ENCODE data around the gene HCK.
"Not testable (repeated sequence)": the region's sequence is repeated elsewhere in the genome, so short reads cannot be mapped to it uniquely, and the experiment has no call there.

The HCK gene

GRCh38 chr20:32029561-32029960 is 22.5 kb upstream of the HCK start:
- DNase-seq = no peak

- DNase-seq = peak; percentile 39
Observed at GRCh38 chr20:32031007-32031958, 20.8 kb upstream of the HCK start.

GRCh38 chr20:32033316-32033715 is 18.7 kb upstream of the HCK start:
- no peak for DNase-seq

GRCh38 chr20:32033721-32034120 is 18.3 kb upstream of the HCK start:
- not testable (repeated sequence) for DNase-seq

- no peak for DNase-seq
Observed at GRCh38 chr20:32034581-32035425, 17.2 kb upstream of the HCK start.

GRCh38 chr20:32035426-32035779 is 16.6 kb upstream of the HCK start:
- no peak for DNase-seq

GRCh38 chr20:32036252-32036651 is 15.8 kb upstream of the HCK start:
- no peak for DNase-seq

- no peak for DNase-seq
Observed at GRCh38 chr20:32036716-32037485, 15.1 kb upstream of the HCK start.

- DNase-seq = no peak
Observed at GRCh38 chr20:32037929-32038328, 14.1 kb upstream of the HCK start.

GRCh38 chr20:32040142-32040953 is 11.7 kb upstream of the HCK start:
- no peak for DNase-seq

- DNase-seq = no peak
Observed at GRCh38 chr20:32045999-32046398, 6.0 kb upstream of the HCK start.

GRCh38 chr20:32050324-32050841 is 1.7 kb upstream of the HCK start:
- DNase-seq = no peak

GRCh38 chr20:32050851-32051556 is 1.0 kb upstream of the HCK start:
- no peak for DNase-seq

- no peak for DNase-seq
Observed at GRCh38 chr20:32051720-32052089, 337 bp upstream of the HCK start.

- no peak for DNase-seq
Observed at GRCh38 chr20:32052778-32053362, 828 bp downstream of the HCK start.

- no peak for DNase-seq
Observed at GRCh38 chr20:32053648-32054047, 1.6 kb downstream of the HCK start.

- no peak for DNase-seq
Observed at GRCh38 chr20:32056708-32057483, 4.9 kb downstream of the HCK start.

- DNase-seq = no peak
Observed at GRCh38 chr20:32057656-32058184, 5.7 kb downstream of the HCK start.

GRCh38 chr20:32059189-32059588 is 7.1 kb downstream of the HCK start:
- no peak for DNase-seq

- no peak for DNase-seq
Observed at GRCh38 chr20:32062776-32063170, 10.7 kb downstream of the HCK start.
